HUES6 (cell line): Measurements from ENCODE around the gene CPB2.

ENCODE experiments used
- H3K27ac ChIP-seq: 2 replicates; pipeline ENCODE4 v1.7.0; 2013; ENCODE audit warnings: low read depth, mild to moderate bottlenecking, low read length, inconsistent platforms
- H3K27me3 ChIP-seq: 2 replicates; pipeline ENCODE4 v1.6.1; 2013; ENCODE audit warnings: low read length; ENCODE audit not compliant: control insufficient read depth, insufficient read depth
- H3K36me3 ChIP-seq: 2 replicates; pipeline ENCODE4 v1.6.1; 2013; ENCODE audit warnings: low read length; ENCODE audit not compliant: control insufficient read depth, insufficient read depth
- H3K4me1 ChIP-seq: 2 replicates; pipeline ENCODE4 v1.6.1; 2013; ENCODE audit warnings: low read length; ENCODE audit not compliant: control insufficient read depth, insufficient read depth
- H3K4me3 ChIP-seq: 2 replicates; pipeline ENCODE4 v1.5.1; 2013; ENCODE audit warnings: low read depth, low read length
- H3K9ac ChIP-seq: one replicate; pipeline ENCODE4 v1.6.1; 2013; ENCODE audit warnings: mild to moderate bottlenecking, low read length
- H3K9me3 ChIP-seq: 2 replicates; pipeline ENCODE4 v1.6.1; 2013; ENCODE audit warnings: low read depth, low read length; ENCODE audit not compliant: control insufficient read depth, insufficient read depth

Gene CPB2

DNA sequence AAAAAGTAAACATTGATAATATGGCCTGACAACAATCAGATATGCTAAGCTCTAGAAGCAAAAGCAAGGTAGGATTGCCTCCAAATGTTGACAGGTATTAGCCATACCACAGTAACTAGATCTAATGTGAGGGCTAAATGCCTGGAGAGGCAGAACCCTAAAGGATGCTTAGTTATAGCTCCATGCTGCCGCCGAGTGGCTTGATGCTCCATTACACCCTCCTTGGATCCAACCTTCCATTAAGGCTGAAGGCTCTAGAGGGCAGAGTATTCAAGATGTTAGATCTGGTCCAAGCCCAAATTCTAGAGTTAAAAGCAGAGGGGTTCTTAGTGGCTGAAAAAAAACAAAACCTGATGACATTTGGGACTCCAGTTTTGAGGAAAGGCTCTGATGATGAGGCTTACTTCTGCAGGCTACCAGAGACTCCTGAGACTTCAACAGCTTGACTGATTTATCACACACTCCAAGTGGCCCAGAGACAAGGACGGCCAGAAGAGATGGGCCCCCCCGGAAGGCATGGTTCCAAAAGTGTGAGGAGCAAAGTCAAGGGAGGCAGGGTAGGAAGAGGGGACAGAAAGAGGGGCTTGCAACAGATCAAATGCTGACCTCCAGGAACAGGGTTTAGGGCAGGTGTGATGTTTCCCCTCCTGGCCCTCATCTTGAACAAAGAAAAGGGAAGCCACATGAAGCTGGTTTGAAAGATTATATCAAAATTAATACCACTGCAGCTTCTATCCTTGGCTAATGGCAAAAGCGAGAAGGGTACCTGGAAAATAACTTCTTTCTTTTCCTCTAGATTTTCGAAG, 21.9 kb upstream of the CPB2 start:
- H3K36me3 ChIP-seq, result no peaks in the 10 kb centered on the region; the same call in 1 of the 2 replicates
- H3K9me3 ChIP-seq, result no peaks in the 10 kb centered on the region
- H3K4me1 ChIP-seq, result no peaks in the 10 kb centered on the region
- H3K27ac ChIP-seq, result no peak overlapping the region
- H3K27me3 ChIP-seq, result no peaks in the 10 kb centered on the region
- no peak overlapping the region for H3K9ac ChIP-seq
- no peak overlapping the region for H3K4me3 ChIP-seq

DNA sequence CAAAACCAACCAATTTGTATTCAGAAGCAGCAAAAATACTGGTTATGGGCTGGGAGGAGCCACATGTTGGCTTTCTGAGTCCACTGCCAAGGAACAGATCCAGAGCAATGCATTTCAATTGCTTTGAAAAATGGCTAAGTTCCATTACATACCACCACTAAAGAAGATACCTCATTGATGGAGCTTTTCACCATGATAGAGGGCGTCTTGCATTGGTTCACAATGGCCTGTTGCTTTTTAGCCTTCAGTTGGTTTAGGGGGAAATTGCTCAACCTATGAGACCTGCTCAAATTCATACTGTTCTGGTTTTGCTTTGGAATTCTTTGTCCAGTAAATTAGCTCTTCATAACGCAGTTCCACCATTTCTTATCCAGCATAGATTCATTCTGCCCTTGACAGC, 21.2 kb upstream of the CPB2 start:
- Histone ChIP-seq H3K36me3 (no peaks in the 10 kb centered on the region; the same call in 1 of the 2 replicates), H3K9me3 (no peaks in the 10 kb centered on the region), H3K27me3 (no peaks in the 10 kb centered on the region), H3K9ac (no peak overlapping the region), H3K4me3 (no peak overlapping the region), H3K4me1 (no peaks in the 10 kb centered on the region), H3K27ac (no peak overlapping the region)

DNA sequence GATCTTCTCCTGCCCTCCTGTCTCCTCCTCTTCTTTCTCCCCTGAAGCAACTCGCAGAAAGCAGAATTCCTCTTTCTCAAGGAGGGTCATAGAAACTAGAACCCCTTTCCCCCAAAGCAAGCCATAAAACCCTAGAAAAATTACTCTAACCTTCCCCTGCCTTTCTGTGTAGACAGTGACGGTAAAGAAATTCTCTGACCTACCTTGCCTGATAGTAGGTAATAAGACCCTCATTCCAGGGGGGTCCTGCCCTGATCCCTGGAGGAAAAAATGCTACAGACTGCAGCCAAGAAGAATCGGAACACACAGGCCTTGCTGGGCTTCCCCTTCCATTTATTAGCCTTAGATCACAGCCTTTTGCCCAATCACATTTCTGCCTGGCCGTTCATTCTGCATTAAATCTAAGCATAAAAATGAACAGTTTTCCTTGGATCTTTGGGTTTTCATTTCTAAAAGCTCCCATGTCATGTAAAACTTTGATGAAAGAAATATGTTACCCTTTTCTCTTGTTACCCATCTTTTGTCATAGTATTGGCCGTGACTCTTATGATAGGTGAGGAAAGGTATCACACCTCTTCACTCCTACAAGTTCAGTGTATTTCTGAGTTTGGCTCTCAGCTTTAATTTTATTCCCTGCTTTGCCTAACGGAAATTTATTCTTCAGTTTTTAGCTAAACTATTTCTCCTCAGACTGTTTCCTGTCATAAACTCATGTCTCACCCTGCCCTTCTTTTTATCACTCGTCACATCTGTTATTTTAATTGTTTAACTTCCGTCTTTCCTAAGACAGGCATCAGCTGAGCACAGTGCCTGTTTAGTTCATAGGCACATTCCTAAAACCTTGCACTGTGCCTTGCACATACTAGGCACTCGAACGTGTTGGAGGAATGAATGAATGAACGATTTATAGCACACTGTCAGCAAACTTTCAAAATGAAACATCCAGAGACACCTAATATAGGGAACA, 20.4 kb upstream of the CPB2 start:
- Histone ChIP-seq H3K4me3 (no peak overlapping the region), H3K27ac (no peak overlapping the region), H3K36me3 (no peaks in the 10 kb centered on the region; the same call in 1 of the 2 replicates), H3K9me3 (no peaks in the 10 kb centered on the region), H3K4me1 (peaks cover 2% of the 10 kb centered on the region; the same call in 1 of the 2 replicates), H3K27me3 (no peaks in the 10 kb centered on the region), H3K9ac (no peak overlapping the region)

DNA sequence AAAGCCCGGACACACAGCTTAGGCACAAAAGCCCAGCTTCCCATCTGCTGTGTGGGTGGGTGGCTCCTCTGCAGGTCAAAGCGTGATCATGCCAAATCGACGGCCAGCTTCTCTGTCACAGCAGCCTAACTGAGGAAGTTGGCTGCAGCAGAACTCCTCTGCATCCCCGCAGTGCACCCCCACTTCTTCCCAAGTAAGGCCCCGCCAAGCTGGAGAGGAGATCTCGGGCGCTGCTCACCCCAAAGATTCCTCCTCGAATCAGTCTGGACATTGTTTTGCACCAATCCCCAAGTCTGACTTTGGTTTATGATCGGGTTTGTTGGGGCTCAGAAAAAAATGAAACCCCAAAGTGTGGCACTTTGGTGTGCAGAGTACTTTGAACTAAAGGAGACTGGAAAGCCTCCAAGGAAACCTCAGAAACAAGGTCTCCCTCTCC, 19.7 kb upstream of the CPB2 start:
- Histone ChIP-seq H3K4me1 (peaks cover 9% of the 10 kb centered on the region; the same call in 1 of the 2 replicates), H3K27ac (no peak overlapping the region), H3K36me3 (no peaks in the 10 kb centered on the region), H3K9ac (no peak overlapping the region), H3K4me3 (no peak overlapping the region), H3K9me3 (no peaks in the 10 kb centered on the region), H3K27me3 (no peaks in the 10 kb centered on the region)

DNA sequence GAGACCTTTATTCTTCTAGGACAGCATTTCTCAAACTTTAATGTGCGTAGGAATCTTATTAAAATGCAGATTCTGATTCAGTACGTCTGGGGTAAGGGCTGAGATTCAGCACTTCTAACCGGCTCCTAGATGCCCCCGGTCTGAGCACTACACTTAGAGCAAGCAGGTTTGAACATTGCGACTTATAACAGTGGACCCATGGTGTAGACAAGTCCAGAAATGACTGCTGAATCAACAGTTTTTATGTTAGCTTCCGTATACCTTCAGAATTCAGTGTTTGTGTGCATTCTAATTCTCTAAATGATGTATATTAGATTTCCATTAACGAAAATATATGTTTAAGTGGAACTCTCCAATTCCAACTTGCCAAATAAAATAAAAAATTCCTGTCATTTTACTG, 17.5 kb upstream of the CPB2 start:
- H3K27ac ChIP-seq, result no peak overlapping the region
- no peaks in the 10 kb centered on the region for H3K36me3 ChIP-seq
- H3K9me3 ChIP-seq, result no peaks in the 10 kb centered on the region
- no peak overlapping the region for H3K4me3 ChIP-seq
- H3K9ac ChIP-seq, result no peak overlapping the region
- H3K4me1 ChIP-seq, result peaks cover 11% of the 10 kb centered on the region; the same call in 1 of the 2 replicates
- H3K27me3 ChIP-seq, result no peaks in the 10 kb centered on the region

DNA sequence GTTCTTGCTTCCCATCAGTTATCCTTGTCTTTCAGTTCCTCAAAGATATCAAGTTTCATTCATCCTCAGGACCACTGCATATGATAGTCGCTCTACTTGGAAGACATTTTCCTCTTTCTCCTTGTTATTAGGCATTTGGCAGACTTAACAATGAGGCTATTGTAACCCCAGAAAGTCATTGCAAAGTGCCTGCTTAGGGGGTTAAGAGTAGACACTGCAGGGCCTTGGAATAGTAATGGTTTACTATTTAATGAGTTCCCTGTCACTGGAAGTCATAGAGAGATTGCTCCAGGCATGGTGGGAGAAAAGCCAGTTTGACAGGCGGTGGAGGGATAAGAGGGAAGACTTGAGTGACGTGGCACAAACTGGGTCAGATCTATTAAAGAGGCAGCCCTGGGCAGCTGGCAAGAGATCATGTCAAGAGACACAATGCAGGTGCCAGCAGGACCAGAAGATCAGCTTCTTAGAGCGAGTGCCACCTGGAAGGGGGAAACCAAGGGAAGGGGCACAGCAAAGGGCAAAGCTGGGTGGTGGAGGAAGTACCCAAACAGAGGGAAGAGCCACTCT, 16.8 kb upstream of the CPB2 start:
- Histone ChIP-seq H3K27ac (no peak overlapping the region), H3K4me3 (no peak overlapping the region), H3K9ac (no peak overlapping the region), H3K27me3 (no peaks in the 10 kb centered on the region), H3K36me3 (no peaks in the 10 kb centered on the region), H3K9me3 (no peaks in the 10 kb centered on the region), H3K4me1 (peaks cover 11% of the 10 kb centered on the region; the same call in 1 of the 2 replicates)

DNA sequence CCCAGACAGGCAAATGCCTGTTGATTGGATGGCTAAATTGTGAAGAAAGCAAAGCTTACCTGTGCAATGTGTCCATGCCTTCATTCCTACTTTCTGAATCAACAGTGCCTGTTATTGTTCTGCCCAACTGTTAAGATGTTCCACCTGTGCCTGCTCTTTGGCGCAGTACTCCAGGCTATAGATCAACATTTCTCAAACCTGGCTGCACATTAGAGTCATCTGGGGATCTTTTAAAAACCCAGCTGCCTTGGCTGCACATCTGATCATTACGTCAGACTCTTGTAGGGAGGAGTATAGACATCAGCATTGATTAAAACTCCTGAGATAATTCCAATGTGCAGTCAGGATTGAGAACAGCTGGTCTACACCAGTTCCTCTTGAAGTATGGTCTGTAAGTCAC, 16.2 kb upstream of the CPB2 start:
- no peak overlapping the region for H3K4me3 ChIP-seq
- no peak overlapping the region for H3K9ac ChIP-seq
- H3K27me3 ChIP-seq, result no peaks in the 10 kb centered on the region
- peaks cover 11% of the 10 kb centered on the region; the same call in 1 of the 2 replicates for H3K4me1 ChIP-seq
- no peaks in the 10 kb centered on the region for H3K36me3 ChIP-seq
- no peaks in the 10 kb centered on the region for H3K9me3 ChIP-seq
- no peak overlapping the region for H3K27ac ChIP-seq

DNA sequence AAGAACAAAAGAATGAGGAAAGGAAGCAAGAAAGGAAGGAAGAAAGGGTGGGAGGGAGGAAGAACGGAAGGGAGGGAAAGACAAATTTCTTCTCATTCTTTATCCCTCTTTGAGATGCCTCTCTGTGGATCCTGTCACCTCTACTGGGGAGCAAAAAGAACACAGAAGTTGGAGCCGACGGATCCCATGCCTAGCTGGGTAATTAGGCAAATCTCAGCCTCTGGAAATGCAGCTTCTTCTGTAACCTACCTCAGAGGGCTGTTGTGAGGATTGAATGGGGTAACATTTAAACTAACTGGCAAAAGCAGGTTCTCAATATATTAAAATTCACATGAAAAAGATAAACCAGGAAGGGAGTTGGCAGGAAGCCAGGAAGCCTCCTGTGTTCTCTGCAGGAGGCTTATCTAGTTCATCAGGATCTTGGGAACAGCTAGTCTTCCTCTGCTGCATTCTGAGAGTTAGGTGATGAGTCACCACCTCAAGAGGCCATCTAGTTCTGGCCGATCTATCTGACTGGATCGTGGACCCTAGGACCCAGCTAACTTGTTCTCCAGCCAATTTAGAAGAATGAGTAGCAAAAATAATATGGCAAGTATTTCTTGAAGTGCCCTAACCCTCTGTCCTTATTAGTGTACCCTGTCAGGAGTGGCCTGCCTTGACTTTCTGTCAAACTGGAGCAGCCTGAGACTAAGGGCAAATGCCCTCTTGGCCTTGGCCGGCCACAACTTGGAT, 15.2 kb upstream of the CPB2 start:
- H3K27ac ChIP-seq, result no peak overlapping the region
- no peaks in the 10 kb centered on the region for H3K36me3 ChIP-seq
- H3K9me3 ChIP-seq, result no peaks in the 10 kb centered on the region
- H3K4me1 ChIP-seq, result peaks cover 11% of the 10 kb centered on the region; the same call in 1 of the 2 replicates
- H3K27me3 ChIP-seq, result no peaks in the 10 kb centered on the region
- H3K4me3 ChIP-seq, result no peak overlapping the region
- no peak overlapping the region for H3K9ac ChIP-seq

DNA sequence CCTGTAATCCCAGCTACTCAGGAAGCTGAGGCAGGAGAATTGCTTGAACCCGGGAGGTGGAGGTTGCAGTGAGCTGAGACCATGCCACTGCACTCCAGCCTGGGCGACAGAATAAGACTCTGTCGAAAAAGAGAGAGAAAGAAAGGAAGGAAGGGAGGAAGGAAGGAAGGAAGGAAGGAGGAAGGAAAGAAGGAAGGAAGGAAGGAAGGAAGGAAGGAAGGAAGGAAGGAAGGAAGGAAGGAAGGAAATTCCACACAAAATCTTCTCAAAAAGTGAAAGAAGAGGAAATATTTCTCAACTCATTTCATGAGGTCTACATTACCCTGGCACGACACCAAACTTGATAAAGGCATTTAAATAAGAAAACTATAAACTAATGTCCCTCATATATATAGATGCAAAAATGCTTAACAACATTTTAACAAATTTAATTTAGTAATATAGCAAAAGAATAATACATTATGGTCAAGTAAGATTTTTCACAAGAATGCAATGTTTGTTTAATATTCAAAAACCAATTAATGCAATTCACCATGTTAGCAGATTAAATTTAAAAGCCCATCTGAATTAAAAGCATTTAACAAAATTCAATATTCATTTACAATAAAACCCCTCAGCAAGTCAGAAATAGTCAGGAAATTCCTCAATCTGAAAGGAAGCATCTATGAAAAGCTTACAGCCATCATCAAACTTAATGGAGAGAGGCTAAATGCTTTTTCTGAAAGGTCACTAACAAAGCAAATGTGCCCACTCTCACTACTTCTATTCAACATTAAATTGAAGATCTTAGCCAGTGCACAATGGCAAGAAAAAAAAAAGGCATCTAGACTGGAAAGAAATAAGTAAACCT, 12.0 kb upstream of the CPB2 start:
- Histone ChIP-seq H3K27ac (no peak overlapping the region), H3K4me1 (peaks cover 11% of the 10 kb centered on the region; the same call in 1 of the 2 replicates), H3K4me3 (no peak overlapping the region), H3K36me3 (no peaks in the 10 kb centered on the region), H3K9ac (no peak overlapping the region), H3K9me3 (no peaks in the 10 kb centered on the region), H3K27me3 (no peaks in the 10 kb centered on the region)

DNA sequence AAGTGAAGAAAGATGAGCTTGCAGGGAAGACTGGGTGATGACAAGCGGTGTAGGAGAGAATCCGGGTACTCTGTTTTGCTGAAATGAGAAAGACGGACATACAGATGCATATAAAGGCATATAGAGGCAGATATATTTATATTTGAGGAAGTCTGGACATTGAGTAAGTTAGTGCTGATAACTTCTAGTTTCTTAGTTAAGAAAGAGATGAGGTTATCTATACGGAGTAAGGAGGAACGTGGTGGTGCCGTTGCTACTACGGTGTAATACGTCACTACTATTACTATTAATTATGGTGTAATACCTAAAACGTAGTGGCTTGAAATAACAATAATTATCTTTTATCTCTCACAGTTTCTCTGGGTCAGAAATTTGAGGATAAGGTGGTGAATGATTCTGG, 9.8 kb upstream of the CPB2 start:
- Histone ChIP-seq H3K9ac (no peak overlapping the region), H3K4me3 (no peak overlapping the region), H3K4me1 (peaks cover 3% of the 10 kb centered on the region; the same call in 1 of the 2 replicates), H3K36me3 (no peaks in the 10 kb centered on the region), H3K9me3 (no peaks in the 10 kb centered on the region), H3K27me3 (no peaks in the 10 kb centered on the region), H3K27ac (no peak overlapping the region)
